Left ventricle myocardium inferior (tissue), 1 donor: ENCODE data around the gene CD151. TPM values are rescaled to one million over a fixed set of nuclear protein-coding genes. Genes with fewer than 3 reads are reported as not detected.

Experiments used
- DNase-seq: peaks from one replicate; pipeline ENCODE4 v3.0.0-alpha.2; 2020
- H3K27ac ChIP-seq: fragments of 200-600 bp; replicated peaks from 2 replicates; pipeline ENCODE4 v1.8.0; 2021
- H3K27me3 ChIP-seq: fragments of 200-600 bp; 2 replicates; pipeline ENCODE4 v1.8.0; 2021; ENCODE audit warnings: low read depth
- H3K36me3 ChIP-seq: fragments of 200-600 bp; 2 replicates; pipeline ENCODE4 v1.8.0; 2021
- H3K4me1 ChIP-seq: fragments of 200-600 bp; 2 replicates; pipeline ENCODE4 v1.8.0; 2021
- H3K4me3 ChIP-seq: fragments of 200-600 bp; 2 replicates; pipeline ENCODE4 v1.8.0; 2021; ENCODE audit warnings: mild to moderate bottlenecking, moderate library complexity
- H3K9me3 ChIP-seq: fragments of 200-600 bp; replicated peaks from 2 replicates; pipeline ENCODE4 v1.8.0; 2021
- CTCF ChIP-seq: fragments of 200-600 bp; IDR thresholded peaks from 2 replicates; pipeline ENCODE4 v1.8.0; 2021; ENCODE audit warnings: antibody characterized with exemption, mild to moderate bottlenecking, borderline replicate concordance
- intact Hi-C: fragments of 100-400 bp; cut with micrococcal nuclease; formaldehyde crosslinking; loops from one replicate; pipeline ENCODE4 v1.11.0; 2022
- long read RNA-seq: library from polyadenylated mRNA; unstranded; transcript quantifications from one replicate; pipeline ENCODE4 v2.0.0, GENCODE V29; 2021
- total RNA-seq: library from RNA; stranded (reverse); fragmentation: NEBNext Ultra II Directional; extraction: Animal tissue kit (Norgen Biotek cat#: 25700); gene quantifications from one replicate; pipeline ENCODE4 v1.2.1, GENCODE V29; 2021
- donor health status: DM: no; HTN: yes; CAD: no; lungs with severe emphysema.

Gene CD151
- 408 TPM for total RNA-seq
- long read RNA-seq, transcript CD151-203 (8 exons, 1,486 nt): minor isoform, 132 of 538 reads
- long read RNA-seq, transcript CD151-201 (9 exons, 1,545 nt): minor isoform, 25 of 538 reads
- long read RNA-seq, transcript CD151-202 (9 exons, 1,658 nt): major isoform, 225 of 538 reads
- long read RNA-seq, partial matches to known transcripts: 101 of 538 reads
- long read RNA-seq, other reads (novel, unspliced or antisense): 52 of 538 reads

GRCh38 chr11:832529-833113 is at the start of gene CD151:
TSS of gene CD151 (plus strand) at chr11:832952. CDS start at chr11:836070, 3,118 bp downstream.
- Histone ChIP-seq H3K4me3 (peak within 1 kb of the TSS; percentile 93), H3K36me3 (peaks cover 19% of the 10 kb centered on the region), H3K27ac (peak within 1 kb of the TSS; percentile 98), H3K9me3 (no peaks in the 10 kb centered on the region), H3K4me1 (peaks cover 95% of the 10 kb centered on the region), H3K27me3 (no peaks in the 10 kb centered on the region)
- no peak for TF ChIP-seq CTCF
- intact Hi-C loops: no loop called here
- peak; percentile 54 for DNase-seq

- no peaks in the 10 kb centered on the region for H3K36me3 ChIP-seq
- peak; percentile 70 for TF ChIP-seq CTCF
Observed at GRCh38 chr11:783581-784015, 49.2 kb upstream of the CD151 start.

GRCh38 chr11:786235-787083 is 46.3 kb upstream of the CD151 start:
- no peak for DNase-seq
- peaks cover 2% of the 10 kb centered on the region for H3K36me3 ChIP-seq
- intact Hi-C loops: no loop called here
- H3K27ac ChIP-seq: no peak overlapping the region
- TF ChIP-seq CTCF: no peak
- H3K27me3 ChIP-seq: peaks cover 36% of the 10 kb centered on the region
- no peaks in the 10 kb centered on the region for H3K9me3 ChIP-seq
- H3K4me1 ChIP-seq: peaks cover 19% of the 10 kb centered on the region
- H3K4me3 ChIP-seq: no peak overlapping the region

More at GRCh38 chr11:783581-784015, 49.2 kb upstream of the CD151 start:
- intact Hi-C loops: no loop called here
- Histone ChIP-seq H3K27ac (peak overlapping the region; percentile 12), H3K9me3 (no peaks in the 10 kb centered on the region), H3K27me3 (peaks cover 8% of the 10 kb centered on the region), H3K4me1 (peaks cover 18% of the 10 kb centered on the region), H3K4me3 (no peak overlapping the region)
- DNase-seq: peak; percentile 68

GRCh38 chr11:787084-787675 is 45.6 kb upstream of the CD151 start:
- Histone ChIP-seq H3K27me3 (peaks cover 36% of the 10 kb centered on the region), H3K4me3 (no peak overlapping the region), H3K27ac (no peak overlapping the region), H3K9me3 (no peaks in the 10 kb centered on the region), H3K36me3 (peaks cover 9% of the 10 kb centered on the region), H3K4me1 (peaks cover 19% of the 10 kb centered on the region)
- no peak for TF ChIP-seq CTCF
- intact Hi-C loops: no loop called here
- DNase-seq: no peak

GRCh38 chr11:788009-788640 is 44.6 kb upstream of the CD151 start:
- Histone ChIP-seq H3K27ac (no peak overlapping the region), H3K4me1 (peaks cover 16% of the 10 kb centered on the region), H3K9me3 (no peaks in the 10 kb centered on the region), H3K36me3 (peaks cover 10% of the 10 kb centered on the region), H3K4me3 (no peak overlapping the region), H3K27me3 (peaks cover 36% of the 10 kb centered on the region)
- no peak for TF ChIP-seq CTCF
- no peak for DNase-seq
- intact Hi-C loops: no loop called here
